Stimulated activated CD8-positive, alpha-beta memory T cell treated with anti-CD3 and anti-CD28 coated beads, Interleukin-4, amount 100 ng/mL, for 1 hour (primary cell): Measurements from ENCODE around the gene C5orf46.
"Not testable (repeated sequence)": the region's sequence is repeated elsewhere in the genome, so short reads cannot be mapped to it uniquely, and the experiment has no call there.

Experiments
- DNase-seq, 2 donors: peaks; one replicate each; pipeline ENCODE4 v3.0.0-alpha.2; 2020; ENCODE audit warnings: low read depth in 2 of 2, low spot score in 1 of 2

The C5orf46 gene

GRCh38 chr5:147906326-147907095 is at the start of gene C5orf46:
Gene C5orf46, minus strand, starts transcription at chr5:147906538. Its CDS starts 37 bp downstream, at chr5:147906501.
- DNase-seq, result no peak

- no peak for DNase-seq
Measured at GRCh38 chr5:147954971-147955370, 48.6 kb upstream of the C5orf46 start.

DNA sequence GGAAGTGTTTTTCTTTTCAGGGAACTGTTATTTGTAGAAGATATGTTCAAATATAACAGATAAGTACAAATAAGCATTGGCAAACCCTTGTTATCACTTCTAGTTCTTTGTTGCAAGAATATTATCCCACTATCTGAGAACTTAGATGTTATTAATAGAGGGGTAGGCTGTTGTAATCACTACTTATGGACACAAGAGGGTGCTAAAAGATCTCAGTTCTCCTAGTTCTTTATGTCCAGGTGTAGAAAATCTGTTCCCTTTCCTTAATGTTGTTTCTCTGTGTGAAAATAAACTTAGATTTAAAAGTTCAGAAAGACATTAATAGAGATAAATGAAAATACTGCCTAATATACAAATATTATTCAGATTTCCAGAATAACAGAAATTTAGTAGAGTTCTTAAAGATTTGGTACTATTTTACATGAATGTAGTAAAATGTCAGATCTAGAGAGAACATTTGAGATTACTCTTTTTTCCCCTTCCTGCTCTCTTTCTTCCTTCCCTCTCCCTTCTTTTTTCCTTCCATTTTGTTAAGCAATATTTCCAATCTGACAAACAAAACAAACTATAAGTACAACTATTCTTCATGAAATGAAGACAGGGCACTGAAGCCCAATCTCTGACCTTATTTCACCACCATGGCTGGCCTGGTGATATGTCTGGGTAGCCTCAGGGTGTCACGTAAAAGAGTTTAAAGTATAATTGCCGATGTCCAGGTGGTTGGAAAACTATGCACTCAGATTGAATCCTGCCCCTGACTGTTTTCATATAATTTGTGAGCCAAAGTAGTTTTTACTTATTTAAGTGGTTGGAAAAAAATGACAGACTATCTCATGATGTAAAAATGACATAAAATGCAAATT is 43.6 kb upstream of the C5orf46 start:
- DNase-seq, result no peak

DNA sequence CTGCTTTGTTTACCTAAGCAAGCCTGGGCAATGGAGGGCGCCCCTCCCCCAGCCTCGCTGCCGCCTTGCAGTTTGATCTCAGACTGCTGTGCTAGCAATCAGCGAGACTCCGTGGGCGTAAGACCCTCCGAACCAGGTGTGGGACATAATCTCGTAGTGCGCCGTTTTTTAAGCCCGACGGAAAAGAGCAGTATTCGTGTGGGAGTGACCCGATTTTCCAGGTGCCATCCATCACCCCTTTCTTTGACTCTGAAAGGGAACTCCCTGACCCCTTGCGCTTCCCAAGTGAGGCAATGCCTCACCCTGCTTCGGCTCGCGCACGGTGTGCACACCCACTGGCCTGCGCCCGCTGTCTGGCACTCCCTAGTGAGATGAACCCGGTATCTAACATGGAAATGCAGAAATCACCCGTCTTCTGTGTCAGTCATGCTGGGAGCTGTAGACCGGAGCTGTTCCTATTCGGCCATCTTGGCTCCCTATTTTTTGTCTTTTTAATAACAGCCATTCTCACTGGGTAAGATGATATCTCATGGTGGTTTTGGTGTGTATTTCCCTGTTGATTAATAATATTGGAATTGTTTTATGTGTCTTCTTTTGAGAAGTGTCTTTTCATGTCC is 40.4 kb upstream of the C5orf46 start:
- DNase-seq, result not testable (repeated sequence)

DNA sequence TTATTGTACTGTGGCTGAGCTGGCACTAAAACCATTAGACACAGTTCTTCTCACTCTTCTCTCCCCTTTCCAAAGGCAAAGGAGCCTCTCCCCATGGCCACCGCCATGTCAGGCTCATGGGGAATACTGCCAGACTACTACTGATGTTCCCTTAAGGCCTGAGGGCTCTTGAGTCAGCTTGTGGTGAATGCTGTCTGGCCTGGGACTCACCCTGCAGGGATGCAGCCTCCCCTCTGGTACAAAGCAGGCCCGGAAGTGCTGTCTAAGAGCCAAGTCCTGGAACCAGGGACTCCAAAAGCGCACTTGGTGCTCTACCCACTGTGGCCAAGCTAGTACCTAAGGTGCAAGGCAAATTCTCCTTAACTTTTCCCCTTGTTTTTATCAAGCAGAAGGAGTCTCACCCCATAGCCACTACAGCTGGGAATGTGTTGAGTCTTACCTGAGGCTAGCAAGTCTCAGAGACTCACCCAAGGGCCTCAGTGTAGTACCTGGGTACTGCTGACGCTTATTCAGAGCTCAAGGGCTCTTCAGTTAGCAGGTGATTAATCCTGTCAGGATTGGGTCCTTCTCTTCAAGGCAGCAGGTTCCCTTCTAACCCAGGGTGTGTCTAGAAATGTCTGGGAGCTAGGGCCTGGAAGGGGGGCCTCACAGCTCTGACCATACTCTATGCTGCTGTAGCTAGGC is 33.2 kb upstream of the C5orf46 start:
- DNase-seq, result no peak

DNA sequence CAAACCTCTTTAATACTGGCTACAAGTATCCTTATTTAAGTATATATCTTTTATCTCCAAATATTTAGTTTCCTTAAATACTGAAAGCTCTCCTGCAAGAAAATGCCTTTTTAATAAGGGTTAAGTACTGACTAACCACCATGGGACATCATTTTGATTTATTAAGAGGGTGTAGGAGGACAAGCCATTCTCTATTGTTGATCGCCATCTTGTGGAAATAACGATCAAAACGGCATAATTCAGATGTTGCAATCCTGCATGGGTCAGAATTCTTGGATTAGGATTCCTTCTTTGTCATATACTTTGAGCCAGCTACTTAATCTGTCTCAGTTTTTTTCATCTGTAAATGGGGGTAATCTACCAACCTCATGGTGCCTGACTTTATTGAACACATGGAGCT is 28.7 kb upstream of the C5orf46 start:
- DNase-seq, result no peak

- no peak for DNase-seq
Measured at GRCh38 chr5:147930769-147931168, 24.4 kb upstream of the C5orf46 start.

DNA sequence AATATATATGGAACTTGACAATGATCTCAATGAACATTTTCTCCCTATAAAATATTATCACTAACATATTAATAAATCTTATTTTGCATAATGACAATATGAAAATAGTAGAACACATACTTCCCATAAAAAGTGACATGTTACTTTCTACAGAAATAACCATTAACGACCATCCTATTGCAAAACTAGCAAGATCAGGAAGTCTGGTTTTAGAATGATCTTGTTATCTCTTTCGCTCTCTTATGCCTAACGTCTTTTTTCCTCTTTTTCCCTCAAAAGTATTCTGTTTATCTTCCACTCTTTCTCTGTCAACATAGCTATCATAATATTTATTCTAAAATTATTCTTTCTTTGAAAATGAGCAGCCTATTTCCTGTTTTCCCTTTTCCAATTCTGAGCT is 21.6 kb upstream of the C5orf46 start:
- DNase-seq, result no peak

GRCh38 chr5:147925020-147925419 is 18.7 kb upstream of the C5orf46 start:
- no peak for DNase-seq

DNA sequence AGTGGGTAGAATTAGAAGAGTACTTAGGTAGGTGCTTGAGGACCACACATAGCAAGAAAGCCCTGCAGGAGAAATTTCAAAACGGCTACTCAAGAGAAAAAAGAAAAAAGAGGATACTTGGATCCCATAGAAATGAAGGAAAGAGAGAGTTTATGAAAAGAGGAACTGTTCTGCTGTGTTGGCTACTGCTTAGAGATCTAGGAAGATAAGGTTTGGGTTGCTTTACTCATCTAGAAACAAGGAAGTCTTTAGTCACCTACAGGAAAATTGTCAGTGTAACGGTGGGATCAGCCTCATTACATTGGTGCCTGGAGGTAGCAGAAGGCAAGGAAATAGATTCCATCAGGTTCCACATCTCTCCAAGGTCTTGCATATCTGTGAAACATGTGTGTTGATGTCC is 14.8 kb upstream of the C5orf46 start:
- no peak for DNase-seq

DNA sequence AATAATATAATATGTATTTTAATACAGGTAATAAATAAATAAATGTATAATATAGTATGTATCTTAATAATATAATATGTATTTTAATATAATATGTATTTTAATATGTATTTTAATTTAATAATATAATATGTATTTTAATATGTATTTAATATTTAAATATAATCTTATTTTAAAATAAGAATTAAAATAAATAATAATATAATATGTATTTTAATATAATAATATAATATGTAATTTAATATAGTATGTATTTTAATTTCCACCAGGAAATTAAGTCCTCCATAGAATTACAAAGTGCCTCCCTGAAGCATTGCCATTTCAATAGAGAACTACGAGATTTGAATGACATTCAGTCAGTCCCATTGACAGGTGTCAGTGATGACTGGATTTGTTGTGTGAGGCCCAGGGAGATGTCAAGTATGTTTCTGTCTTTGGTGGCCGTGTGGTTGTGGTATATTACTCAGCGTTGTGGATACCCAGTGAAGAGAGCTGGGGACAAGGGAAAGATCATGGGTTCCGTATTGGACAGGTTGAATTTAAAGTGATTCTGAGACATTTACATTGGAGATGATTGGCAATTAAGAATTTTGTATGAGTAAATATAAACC is 14.2 kb upstream of the C5orf46 start:
- DNase-seq, result no peak

DNA sequence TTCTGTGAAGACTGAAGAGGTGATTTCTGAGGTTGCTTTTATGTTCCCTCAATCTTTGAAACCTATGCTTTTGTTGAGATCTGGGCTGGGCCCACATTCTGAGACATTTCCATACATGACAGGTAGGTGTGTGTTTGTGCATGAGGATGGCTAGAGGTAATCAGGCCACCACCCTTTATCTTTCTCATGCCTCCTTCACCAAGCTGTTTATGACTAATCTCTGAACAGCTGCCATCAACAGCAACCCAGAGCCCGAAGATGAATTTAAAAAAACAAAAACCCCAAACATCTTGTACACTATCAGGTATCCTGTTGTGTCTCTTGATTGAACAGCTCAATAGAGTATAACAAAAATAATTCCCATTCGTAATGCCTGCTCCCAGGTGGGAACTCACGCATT is 12.6 kb upstream of the C5orf46 start:
- no peak for DNase-seq

- DNase-seq, result no peak
Measured at GRCh38 chr5:147918101-147918685, 11.9 kb upstream of the C5orf46 start.

DNA sequence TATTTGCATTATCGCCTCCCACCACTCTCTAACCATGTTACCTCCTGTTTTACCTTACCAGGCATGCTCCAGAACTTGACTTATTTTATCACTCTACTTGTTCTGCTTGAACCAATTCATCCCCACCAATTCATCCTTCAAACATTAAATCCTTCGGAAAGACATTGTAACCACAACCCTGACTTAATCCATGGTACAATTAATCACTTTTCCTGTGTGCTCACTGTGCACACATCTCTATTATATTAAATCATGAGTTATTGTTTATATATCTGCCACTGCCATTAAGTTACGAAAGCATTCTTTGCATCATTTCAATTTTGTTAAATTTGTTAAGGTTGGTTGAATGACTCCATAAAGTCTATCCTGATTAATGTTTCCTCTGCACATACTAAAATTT is 7.4 kb upstream of the C5orf46 start:
- DNase-seq, result no peak

DNA sequence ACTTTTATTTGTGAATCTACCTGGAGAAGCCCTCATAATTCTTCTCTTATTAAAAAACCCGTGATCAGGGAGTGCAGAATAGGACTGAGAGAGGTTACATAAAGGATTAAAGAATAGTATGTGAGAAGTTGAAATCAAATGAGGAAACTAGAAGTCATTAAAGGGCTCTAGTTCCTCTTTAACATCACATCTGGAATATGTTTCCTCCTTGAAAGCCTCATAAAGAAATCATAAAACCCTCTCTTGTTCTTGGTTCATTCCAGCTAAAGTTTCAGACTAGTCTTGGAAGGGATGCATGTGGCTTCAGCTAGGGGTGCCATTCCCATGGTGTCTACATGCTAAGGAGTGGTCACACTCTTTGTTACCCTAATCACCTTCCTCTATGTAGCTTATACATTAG is 5.7 kb upstream of the C5orf46 start:
- no peak for DNase-seq

DNA sequence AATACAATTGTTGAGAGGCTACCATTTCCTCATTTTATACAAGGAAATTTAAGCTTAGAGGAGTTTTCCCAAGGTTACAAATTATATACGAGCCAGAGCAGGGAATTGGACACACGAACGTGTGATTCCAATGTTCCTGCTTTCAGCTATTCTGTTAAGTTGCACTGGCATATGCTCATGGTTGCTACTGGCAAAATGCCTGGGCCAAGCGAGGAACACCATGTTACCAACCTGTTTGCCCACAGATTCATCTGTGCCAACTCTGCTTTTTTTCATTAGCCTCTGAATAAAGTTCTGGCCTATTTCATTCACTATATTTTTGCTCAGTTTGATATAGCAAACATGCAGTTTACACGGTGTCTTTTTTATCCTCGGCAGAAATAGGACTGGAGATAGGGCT is 5.1 kb upstream of the C5orf46 start:
- DNase-seq, result no peak

- no peak for DNase-seq
Measured at GRCh38 chr5:147904110-147904509, 2.2 kb downstream of the C5orf46 start.

GRCh38 chr5:147902609-147903115 is 3.7 kb downstream of the C5orf46 start:
- no peak for DNase-seq

GRCh38 chr5:147901599-147902039 is 4.7 kb downstream of the C5orf46 start:
- no peak for DNase-seq

- no peak for DNase-seq
Measured at GRCh38 chr5:147898875-147899401, 7.4 kb downstream of the C5orf46 start.
